ENCODE data around the gene AHSG.

Gene AHSG

DNA sequence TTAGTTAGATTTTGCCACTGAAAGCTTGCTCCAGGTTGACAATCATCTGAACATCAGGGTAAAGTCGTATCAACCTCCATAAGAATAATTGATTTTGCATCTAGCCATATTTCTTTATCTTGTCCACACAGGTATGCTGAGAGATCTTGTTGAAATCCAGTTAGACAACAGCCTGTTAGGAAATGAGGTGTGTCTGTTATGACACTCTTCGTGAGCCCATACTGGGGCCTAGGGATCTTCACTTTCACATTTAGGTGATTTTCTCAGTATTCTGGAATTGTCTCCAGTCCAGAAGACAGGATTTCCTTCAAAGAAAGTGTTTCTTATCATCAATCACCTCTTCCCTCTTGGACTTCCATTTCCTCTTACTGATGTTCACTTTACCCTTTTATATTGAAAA is 24.2 kb upstream of the AHSG start:
- TF ChIP-seq, protein P1, sequence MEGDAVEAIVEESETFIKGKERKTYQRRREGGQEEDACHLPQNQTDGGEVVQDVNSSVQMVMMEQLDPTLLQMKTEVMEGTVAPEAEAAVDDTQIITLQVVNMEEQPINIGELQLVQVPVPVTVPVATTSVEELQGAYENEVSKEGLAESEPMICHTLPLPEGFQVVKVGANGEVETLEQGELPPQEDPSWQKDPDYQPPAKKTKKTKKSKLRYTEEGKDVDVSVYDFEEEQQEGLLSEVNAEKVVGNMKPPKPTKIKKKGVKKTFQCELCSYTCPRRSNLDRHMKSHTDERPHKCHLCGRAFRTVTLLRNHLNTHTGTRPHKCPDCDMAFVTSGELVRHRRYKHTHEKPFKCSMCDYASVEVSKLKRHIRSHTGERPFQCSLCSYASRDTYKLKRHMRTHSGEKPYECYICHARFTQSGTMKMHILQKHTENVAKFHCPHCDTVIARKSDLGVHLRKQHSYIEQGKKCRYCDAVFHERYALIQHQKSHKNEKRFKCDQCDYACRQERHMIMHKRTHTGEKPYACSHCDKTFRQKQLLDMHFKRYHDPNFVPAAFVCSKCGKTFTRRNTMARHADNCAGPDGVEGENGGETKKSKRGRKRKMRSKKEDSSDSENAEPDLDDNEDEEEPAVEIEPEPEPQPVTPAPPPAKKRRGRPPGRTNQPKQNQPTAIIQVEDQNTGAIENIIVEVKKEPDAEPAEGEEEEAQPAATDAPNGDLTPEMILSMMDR (IDR thresholded peaks at IDR 0.05; ENCODE audit: extremely low read depth, missing control alignments) = no peak
- DNase-seq (ENCODE audit: low spot score) = no peak

DNA sequence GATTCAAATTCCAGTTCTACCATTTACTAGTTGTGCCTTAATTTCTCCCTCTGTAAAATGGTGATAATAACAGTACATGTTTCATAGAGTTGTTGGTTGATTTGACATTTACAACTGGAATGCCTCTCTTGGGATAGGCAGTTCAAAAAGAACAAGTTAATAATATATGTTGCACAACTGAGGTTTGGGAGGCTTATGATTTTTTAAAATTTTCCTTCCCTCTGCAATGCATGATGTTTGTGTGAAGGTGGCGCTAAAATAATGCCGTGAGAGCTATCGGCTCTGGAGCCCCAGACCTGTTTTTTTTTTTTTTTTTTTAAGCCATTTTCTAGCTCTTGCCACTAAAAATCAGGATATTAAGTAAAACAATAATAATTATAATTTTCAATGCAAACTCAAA is 23.7 kb upstream of the AHSG start:
- no peak for DNase-seq (ENCODE audit: low spot score)

DNA sequence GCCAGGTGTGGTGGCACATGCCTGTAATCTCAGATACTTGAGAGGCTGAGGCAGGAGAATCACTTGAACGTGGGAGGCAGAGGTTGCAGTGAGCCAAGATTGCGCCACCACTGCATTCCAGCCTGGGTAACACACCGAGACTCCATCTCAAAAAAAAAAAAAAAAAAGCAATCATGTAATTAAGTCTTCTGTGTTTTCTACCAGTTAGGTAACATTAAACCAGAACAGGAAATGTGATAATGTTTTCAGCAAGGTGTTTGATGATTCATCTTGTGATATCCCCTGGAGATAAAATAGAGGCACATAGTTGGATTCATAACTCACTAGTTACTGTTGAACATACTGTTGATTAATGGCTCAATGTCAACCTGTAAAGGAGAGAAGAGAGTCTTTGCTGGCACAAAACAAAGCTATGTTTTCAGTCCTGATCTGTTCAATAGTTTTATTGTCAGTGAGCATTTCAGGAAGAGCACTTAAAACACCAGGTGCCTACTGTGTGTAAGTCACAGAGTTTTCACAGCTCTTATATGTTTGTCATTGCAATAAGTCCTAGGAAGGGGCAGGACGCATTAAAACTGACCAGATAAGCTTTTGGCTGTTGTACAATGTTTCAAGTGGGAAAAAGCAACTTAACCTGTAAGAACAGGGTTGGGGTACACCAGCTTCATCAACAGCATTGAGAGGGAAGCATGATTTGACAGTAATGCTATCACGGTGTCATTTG is 22.8 kb upstream of the AHSG start:
- TF ChIP-seq, protein P1 (IDR thresholded peaks at IDR 0.05; ENCODE audit: extremely low read depth, missing control alignments) = no peak
- no peak for DNase-seq (ENCODE audit: low spot score)

More for the DNA sequence above, 23.7 kb upstream of the AHSG start:
- TF ChIP-seq, protein P1 (IDR thresholded peaks at IDR 0.05; ENCODE audit: extremely low read depth, missing control alignments) = peak; percentile 9

DNA sequence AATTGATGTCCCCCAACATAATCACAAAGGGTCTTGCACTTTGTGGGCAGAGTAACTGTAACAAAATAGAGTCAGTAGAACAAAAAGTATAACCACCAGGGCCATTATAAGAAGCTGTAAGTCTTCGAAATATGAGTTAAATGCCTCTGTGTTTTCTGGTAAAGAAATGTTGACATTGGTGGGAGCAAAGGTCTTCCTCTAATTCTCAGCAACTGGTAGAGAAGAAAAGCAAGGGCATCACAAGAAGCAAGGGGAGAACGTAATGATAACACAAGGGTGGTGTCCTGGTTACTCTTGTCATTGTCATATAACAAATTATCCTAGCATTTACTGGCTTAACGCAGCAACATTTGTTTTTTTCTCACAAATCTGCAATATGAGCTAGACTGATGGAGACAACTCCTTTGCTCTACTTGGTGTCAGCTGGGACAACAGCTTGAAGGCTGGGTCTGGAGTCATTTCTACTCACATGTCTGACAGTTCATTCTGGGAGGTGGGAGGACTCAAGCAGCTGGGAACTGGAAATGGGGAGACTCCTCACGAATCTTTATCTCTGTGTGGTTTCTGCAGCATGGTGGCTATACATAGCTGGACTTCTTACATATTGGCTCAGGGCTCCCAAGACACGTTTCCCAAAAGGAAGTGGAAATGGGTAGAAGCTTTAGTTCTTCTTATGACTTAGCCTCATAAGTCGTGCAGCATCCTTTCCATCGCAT is 22.1 kb upstream of the AHSG start:
- DNase-seq (ENCODE audit: low spot score) = no peak
- TF ChIP-seq, protein P1 (IDR thresholded peaks at IDR 0.05; ENCODE audit: extremely low read depth, missing control alignments) = no peak

DNA sequence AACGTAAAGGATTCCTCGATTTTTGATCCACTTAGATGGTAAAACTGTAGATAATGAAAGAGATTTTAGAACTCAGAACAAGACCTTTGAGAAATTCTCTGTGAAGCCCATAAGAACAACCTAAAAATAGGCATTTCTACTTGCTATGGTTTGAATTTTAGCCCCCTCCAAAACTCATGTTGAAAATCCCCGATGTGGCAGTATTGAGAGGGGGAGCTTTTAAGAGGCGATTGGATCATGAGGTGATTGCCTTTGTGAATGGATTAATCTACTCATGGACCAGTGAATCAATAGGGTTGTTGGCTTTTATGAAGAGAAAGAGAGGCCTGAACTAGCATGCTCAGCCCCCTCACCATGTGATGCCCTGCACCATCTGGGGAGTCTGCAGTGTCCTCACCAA is 20.2 kb upstream of the AHSG start:
- TF ChIP-seq, protein P1 (IDR thresholded peaks at IDR 0.05; ENCODE audit: extremely low read depth, missing control alignments) = no peak
- no peak for DNase-seq (ENCODE audit: low spot score)

DNA sequence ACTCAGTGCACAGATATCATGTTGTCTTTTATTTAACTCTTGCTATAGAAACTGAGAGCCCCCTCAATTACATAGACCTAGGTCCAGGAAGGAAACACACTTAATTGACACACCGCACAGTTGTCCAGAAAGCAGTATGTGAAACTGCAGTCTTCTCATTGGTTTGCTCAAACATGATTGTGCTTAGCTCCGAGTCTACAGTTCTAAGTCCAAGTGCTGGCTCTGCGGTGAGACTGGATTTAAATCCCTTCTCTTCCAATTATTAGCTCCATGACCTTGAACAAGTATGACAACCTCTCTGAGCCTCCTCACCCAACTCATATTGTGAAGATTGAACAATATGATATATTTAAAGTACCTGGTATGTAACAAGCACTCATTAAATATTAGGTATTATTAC is 19.0 kb upstream of the AHSG start:
- no peak for DNase-seq (ENCODE audit: low spot score)
- TF ChIP-seq, protein P1 (IDR thresholded peaks at IDR 0.05; ENCODE audit: extremely low read depth, missing control alignments) = no peak

DNA sequence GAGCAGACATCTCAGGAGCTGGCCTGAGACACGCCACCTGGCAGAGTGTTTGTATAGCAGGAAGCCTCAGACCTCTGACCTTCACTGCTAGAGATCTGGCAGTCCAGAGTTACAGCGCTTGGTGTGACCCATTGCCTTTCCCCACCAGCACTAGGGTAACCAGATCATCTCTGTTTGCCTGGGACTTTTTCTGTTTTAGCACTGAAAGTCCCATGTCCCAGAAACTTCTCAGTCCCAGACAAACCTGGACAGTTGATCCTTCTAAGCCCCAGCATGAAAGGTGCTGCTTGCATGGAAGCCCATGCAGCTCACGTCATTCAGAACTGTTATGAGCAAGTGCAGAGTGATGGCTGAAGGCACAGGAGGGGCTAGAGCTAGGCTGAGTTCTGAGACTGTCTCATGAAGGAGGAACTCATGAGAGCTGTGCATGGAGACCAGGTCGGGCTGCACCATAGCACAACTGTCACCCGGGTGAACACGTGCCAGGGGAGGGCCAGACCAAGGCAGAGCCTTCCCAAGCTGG is 18.2 kb upstream of the AHSG start:
- TF ChIP-seq, protein P1 (IDR thresholded peaks at IDR 0.05; ENCODE audit: extremely low read depth, missing control alignments) = no peak
- DNase-seq (ENCODE audit: low spot score) = no peak

Measured in GM20000 (cell line).